OCI-LY7 (cell line): ENCODE measurements around the gene ABCA12.

Experiments used
- EZH2phosphoT487 ChIP-seq: fragments of 200-600 bp; sonication (generic); IDR thresholded peaks from 2 replicates; pipeline ENCODE4 v1.6.1; 2018; ENCODE audit warnings: low read depth, borderline replicate concordance, mild to moderate bottlenecking, mixed run types, antibody characterized with exemption, low read length, moderate library complexity, mixed read lengths
- TF ChIP-seq, protein P1 (sequence below): fragments of 200-600 bp; sonication (generic); conservative IDR thresholded peaks from 2 replicates; pipeline ENCODE4 v1.5.1; 2014; ENCODE audit warnings: mild to moderate bottlenecking, antibody characterized with exemption, low read length, moderate library complexity, mixed read lengths

DNA sequence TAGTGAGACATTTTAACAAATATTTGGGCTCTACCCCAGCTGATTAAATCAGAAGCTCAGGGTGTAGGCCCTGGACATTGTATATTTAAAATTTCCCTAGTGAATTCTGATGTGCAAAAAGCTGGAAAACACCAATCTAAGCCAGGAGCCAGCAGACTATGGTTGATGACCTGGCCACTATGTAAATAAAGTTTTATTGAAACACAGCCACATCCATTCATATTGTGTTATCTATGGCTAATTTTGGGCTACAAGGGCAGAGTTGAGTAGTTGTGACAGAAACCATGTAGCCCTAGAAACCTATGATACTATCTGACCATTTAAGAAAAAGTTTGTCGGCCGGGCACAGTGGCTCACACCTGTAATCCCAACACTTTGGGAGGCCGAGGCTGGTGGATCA lies 243.0 kb downstream of the ABCA12 start:
- TF ChIP-seq, protein P1, sequence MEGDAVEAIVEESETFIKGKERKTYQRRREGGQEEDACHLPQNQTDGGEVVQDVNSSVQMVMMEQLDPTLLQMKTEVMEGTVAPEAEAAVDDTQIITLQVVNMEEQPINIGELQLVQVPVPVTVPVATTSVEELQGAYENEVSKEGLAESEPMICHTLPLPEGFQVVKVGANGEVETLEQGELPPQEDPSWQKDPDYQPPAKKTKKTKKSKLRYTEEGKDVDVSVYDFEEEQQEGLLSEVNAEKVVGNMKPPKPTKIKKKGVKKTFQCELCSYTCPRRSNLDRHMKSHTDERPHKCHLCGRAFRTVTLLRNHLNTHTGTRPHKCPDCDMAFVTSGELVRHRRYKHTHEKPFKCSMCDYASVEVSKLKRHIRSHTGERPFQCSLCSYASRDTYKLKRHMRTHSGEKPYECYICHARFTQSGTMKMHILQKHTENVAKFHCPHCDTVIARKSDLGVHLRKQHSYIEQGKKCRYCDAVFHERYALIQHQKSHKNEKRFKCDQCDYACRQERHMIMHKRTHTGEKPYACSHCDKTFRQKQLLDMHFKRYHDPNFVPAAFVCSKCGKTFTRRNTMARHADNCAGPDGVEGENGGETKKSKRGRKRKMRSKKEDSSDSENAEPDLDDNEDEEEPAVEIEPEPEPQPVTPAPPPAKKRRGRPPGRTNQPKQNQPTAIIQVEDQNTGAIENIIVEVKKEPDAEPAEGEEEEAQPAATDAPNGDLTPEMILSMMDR = no peak
- TF ChIP-seq EZH2phosphoT487 = no peak
